T-helper 2 cell treated with Interferon-gamma antibody and Interleukin-4, amounts not matched to agents 100 ng/mL and 5 ng/mL, for 36 hours (primary cell): ENCODE data around the gene MMP1. TPM values are rescaled to one million over a fixed set of nuclear protein-coding genes. Genes with fewer than 3 reads are reported as not detected.

Experiments used
- intact Hi-C: fragments of 100-400 bp; cut with micrococcal nuclease; formaldehyde crosslinking; loops from one replicate; pipeline ENCODE4 v1.15.1; 2023
- total RNA-seq: library from RNA; stranded (reverse); gene quantifications from 2 replicates; pipeline ENCODE4 v1.2.3, GENCODE V29; 2022

MMP1 gene
- total RNA-seq, 1 donor from 2014 or later: not detected

GRCh38 chr11:102807921-102808320 is 10.0 kb upstream of the MMP1 start:
- intact Hi-C loops: no loop called here

DNA sequence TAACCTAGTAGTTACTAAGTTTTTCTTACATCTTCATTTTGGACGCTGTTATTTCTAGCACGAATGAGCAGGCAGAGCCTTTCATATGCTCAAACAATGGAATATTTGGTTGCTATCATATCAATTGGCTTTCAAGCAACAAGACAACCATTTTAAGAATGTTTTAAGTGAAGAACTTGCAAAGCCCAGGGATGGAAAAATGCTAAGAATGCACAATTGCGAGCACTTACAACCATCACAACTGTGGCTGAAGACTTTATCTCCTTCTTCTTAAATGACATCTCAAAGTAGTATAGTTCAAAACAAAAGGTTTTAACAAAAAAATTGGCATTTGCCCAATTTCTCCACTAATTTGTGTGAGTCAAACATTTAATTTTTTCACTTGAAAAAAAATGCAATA is 8.3 kb upstream of the MMP1 start:
- intact Hi-C loops: no loop called here

GRCh38 chr11:102802341-102802740 is 4.4 kb upstream of the MMP1 start:
- intact Hi-C loops: no loop called here

DNA sequence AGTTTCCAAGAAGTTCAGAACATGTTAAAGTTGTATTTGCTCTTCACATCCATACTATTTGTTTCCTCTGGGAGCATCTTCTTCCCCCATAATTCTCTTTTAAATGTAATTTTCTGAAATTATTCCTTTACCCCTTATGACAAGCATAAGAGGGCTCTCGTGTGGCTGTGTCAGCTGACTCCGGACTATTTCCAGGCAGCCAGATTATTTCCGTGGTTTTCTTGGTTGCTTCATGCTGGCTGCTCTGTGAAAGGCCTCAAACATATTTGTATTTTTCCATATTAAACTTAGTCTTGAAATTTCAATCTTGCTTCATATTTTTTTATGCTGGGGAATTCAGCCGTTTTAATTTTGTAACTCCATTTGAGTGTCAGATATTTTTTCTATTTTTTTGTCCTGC is 2.8 kb upstream of the MMP1 start:
- intact Hi-C loops: no loop called here

GRCh38 chr11:102799681-102800340 is 1.9 kb upstream of the MMP1 start:
- intact Hi-C loops: no loop called here

GRCh38 chr11:102794382-102794781 is 3.6 kb downstream of the MMP1 start:
- intact Hi-C loops: no loop called here

DNA sequence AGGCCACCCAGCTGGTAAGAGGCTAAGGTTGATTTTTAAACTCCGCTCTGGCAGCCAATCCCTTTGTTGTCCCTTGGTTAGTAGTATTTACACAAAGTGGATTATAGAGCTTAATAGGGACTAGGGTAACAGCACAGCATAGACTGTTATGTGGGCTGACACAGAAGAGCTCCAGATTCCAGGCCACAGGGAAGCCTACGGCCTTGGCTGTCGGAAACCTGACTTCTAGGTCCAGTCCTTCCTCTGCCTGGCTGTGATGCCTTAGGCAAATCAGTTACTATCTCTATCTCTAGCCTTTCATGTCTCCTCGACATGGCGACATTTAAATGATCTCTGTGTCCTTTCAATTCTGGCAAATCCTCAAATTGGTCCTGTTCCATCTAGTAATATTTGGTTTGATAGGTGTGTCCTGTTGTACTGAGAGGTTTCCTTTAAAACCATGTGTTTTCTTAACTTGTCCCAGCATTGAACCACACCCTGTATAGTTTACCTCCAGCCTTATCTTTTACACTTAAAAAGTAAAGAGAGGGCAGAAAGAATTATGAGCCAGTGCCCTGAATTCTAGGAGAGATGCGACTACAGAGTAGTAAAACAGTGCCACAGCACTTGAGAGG is 4.2 kb downstream of the MMP1 start:
- intact Hi-C loops: no loop called here

- intact Hi-C loops: no loop called here
Measured at GRCh38 chr11:102792604-102793003, 5.4 kb downstream of the MMP1 start.

GRCh38 chr11:102791271-102792036 is 6.5 kb downstream of the MMP1 start:
- intact Hi-C loops: no loop called here

DNA sequence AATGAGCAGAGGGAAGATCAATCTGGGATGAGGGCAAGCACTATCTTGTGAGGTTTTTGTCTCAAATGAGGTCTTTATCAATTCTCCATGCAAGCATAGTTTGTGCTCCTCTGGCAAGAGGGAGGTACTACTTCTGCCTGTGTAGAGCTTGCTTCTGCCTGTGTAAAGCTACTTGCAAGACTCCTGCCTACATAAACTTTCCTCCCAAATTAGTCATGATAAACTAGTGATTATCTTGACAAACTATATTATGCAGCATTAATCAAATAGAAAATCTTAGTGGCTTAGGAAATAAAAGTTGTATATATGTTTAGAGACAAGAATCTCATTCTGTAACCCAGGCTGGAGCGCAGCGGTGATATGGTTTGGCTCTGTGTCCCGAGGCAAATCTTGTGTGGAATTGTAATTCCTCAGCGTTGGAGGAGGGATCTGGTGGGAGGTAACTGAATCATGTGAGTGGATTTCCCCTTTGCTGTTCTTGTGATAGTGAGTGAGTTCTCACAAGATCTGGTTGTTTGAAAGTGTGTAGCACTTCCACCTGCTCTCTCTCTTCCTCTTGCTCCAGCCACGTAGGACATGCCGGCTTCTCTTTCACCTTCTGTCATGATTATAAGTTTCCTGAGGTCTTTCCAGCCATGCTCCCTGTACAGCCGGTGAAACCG is 9.5 kb downstream of the MMP1 start:
- intact Hi-C loops: no loop called here

- intact Hi-C loops: no loop called here
Measured at GRCh38 chr11:102784380-102784779, 13.6 kb downstream of the MMP1 start.

GRCh38 chr11:102783720-102784119 is 14.2 kb downstream of the MMP1 start:
- intact Hi-C loops: no loop called here

GRCh38 chr11:102783016-102783415 is 14.9 kb downstream of the MMP1 start:
- intact Hi-C loops: no loop called here

GRCh38 chr11:102781676-102782075 is 16.3 kb downstream of the MMP1 start:
- intact Hi-C loops: no loop called here

DNA sequence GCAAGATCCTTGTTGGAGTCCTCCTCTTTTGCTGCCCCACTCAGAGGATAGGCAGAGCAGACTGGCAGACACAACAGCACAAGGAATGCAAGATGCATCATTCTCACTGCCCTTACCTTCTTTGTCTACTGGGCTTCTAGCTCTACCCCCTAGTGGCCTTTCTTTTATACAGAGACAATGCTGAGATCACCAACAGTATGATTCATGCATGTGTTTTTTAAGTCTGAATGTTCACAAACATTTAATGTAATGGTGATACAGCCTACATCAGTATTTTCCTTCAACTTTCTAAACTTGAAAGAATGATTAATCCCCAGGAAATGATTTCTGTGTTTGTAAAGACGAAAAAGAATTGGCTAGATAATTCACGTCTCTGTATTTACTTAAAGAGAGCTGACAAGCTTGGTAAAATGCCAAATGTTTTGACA is 17.5 kb downstream of the MMP1 start, which contains the start of gene MMP10:
MMP10 (minus strand) TSS at position 138 of the 428 bp plus-strand sequence; CDS start at position 101, 37 bp downstream.
- intact Hi-C loops: no loop called here

GRCh38 chr11:102776454-102776853 is 21.5 kb downstream of the MMP1 start:
- intact Hi-C loops: no loop called here

DNA sequence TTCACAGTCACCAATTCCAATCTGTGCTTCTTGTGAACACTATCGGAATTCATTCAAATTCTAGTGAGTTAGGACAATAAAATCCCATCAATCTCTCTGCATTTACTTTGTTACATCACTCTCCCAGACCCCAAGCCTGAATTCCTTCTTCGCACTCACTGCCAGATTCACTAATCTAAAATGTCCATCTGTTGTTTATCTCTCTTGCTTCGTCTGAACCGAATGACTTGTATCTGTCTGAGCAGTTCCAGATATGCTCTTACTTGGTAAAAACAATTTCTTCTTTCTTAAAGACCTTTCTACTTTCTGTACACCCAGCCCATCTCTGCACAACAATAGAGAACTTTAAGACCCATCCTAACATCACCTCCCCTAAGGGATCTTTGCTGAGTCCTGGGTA is 24.6 kb downstream of the MMP1 start:
- intact Hi-C loops: no loop called here

GRCh38 chr11:102771351-102771750 is 26.6 kb downstream of the MMP1 start:
- intact Hi-C loops: no loop called here

DNA sequence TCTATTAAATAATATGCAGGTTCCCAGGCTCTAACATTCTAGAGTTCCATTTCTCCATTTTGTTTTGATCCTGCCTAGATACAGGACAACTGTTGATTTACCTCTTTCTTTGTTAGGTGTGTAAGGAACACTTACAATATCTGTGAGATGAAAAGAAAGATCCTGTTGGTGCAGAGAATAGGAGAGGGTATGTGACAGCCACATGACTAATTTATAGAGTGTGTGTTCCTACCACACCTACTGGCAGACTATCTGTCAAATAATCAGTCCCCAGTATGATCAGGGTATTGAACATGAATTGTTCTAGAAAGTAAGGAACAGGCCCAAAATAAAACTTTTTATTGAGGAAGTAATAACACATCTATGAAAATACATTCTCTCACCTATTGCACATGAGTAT is 27.8 kb downstream of the MMP1 start:
- intact Hi-C loops: no loop called here

DNA sequence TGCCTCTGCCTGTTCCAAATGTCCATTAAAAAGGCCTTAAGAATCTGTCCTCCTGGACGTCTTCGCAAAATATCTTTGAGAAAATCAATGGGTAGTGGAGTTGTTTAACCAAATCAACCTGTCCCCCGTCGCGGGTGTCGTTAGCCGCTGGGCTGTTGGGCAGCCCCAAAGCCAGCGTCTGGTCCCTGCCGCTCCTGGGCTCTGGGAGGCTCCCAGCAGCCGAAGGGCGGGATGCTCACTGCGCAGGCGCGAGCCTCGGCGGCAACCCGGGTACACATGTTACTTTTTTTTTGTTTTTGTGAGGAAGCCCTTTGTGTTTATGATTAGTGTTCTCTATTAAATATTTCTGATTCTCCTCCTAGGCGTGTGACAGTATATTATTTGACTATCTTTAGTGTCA is 30.2 kb downstream of the MMP1 start:
- intact Hi-C loops: no loop called here

- intact Hi-C loops: no loop called here
Measured at GRCh38 chr11:102763440-102763839, 34.5 kb downstream of the MMP1 start.

GRCh38 chr11:102762361-102762767 is 35.6 kb downstream of the MMP1 start:
- intact Hi-C loops: no loop called here
